HepG2 (cell line): ENCODE measurements around the gene ADIPOR1. TPM values are rescaled to one million over a fixed set of nuclear protein-coding genes. Genes with fewer than 3 reads are reported as not detected.
A peak's percentile ranks its signal among the peaks of the same experiment; 100 is the strongest.

Experiments
- FOXP1 ChIP-seq, 2 experiments: fragments of 450-650 bp in 1 of 2; IDR thresholded peaks; 2 replicates each; pipeline ENCODE4 v1.6.1; 2017 to 2018; ENCODE audit warnings: antibody characterized with exemption in 1 of 2
- HMG20A ChIP-seq: IDR thresholded peaks from 2 replicates; pipeline ENCODE4 v1.6.1; 2016; ENCODE audit warnings: borderline replicate concordance
- HMG20B ChIP-seq: conservative IDR thresholded peaks from 2 replicates; pipeline ENCODE4 v1.6.1; 2016; ENCODE audit warnings: missing genetic modification reagents, missing compliant biosample characterization
- KAT8 ChIP-seq: IDR thresholded peaks from 2 replicates; pipeline ENCODE4 v1.6.1; 2016; ENCODE audit warnings: missing genetic modification reagents, missing compliant biosample characterization
- SIN3B ChIP-seq: fragments of 150-350 bp; IDR thresholded peaks from 2 replicates; pipeline ENCODE4 v1.6.1; 2014; ENCODE audit warnings: low read length
- U2AF1 ChIP-seq: fragments of 200-400 bp; formaldehyde crosslinking; optimal IDR thresholded peaks from 2 replicates; pipeline ENCODE3; 2017; ENCODE audit warnings: mild to moderate bottlenecking, low read depth, low read length
- ZFX ChIP-seq: sonication (generic); formaldehyde crosslinking; IDR thresholded peaks from 2 replicates; pipeline ENCODE4 v1.4.0; 2020; ENCODE audit warnings: mild to moderate bottlenecking, low read depth, missing genetic modification reagents, moderate library complexity
- ZNF253 ChIP-seq: sonication (generic); formaldehyde crosslinking; IDR thresholded peaks from 2 replicates; pipeline ENCODE4 v1.8.0; 2022; ENCODE audit warnings: mild to moderate bottlenecking, missing genetic modification reagents, borderline replicate concordance
- ZNF383 ChIP-seq: sonication (generic); formaldehyde crosslinking; IDR thresholded peaks from 2 replicates; pipeline ENCODE4 v1.4.0; 2020; ENCODE audit warnings: missing genetic modification reagents, mild to moderate bottlenecking, borderline replicate concordance
- ZNF543 ChIP-seq: sonication (generic); formaldehyde crosslinking; IDR thresholded peaks from 2 replicates; pipeline ENCODE4 v1.4.0; 2020; ENCODE audit warnings: mild to moderate bottlenecking, missing genetic modification reagents
- ZNF549 ChIP-seq: sonication (generic); formaldehyde crosslinking; IDR thresholded peaks from 2 replicates; pipeline ENCODE4 v1.5.0; 2020; ENCODE audit warnings: missing genetic modification reagents
- ZNF558 ChIP-seq: sonication (generic); formaldehyde crosslinking; IDR thresholded peaks from 2 replicates; pipeline ENCODE4 v1.9.0; 2022; ENCODE audit warnings: mild to moderate bottlenecking, missing genetic modification reagents, borderline replicate concordance
- ZNF563 ChIP-seq: sonication (generic); formaldehyde crosslinking; IDR thresholded peaks from 2 replicates; pipeline ENCODE4 v1.8.0; 2022; ENCODE audit warnings: mild to moderate bottlenecking, moderate library complexity, missing genetic modification reagents
- polyA plus RNA-seq, 8 experiments: library from polyadenylated mRNA; depleted of rRNA in 3 of 8; stranded (reverse) in 7 of 8; unstranded in 1 of 8; fragments of >200 nt; fragmentation: Illumina TruSeq in 4 of 8; extraction: Trizol in 4 of 8; gene quantifications; 2 replicates each; pipeline versions ENCODE4 v1.2.1 to v1.2.3, GENCODE V29; 2011 to 2016; ENCODE audit warnings: low read depth in 4 of 8, missing spikeins in 1 of 8, mixed read lengths in 1 of 8; ENCODE audit not compliant: insufficient read depth in 1 of 8
- total RNA-seq, 5 experiments: library from RNA; depleted of rRNA; stranded (reverse); fragments of >200 nt; fragmentation: Illumina TruSeq; extraction: Trizol; gene quantifications; 2 replicates each; pipeline ENCODE4 v1.2.3, GENCODE V29; 2016; ENCODE audit warnings: low read depth in 1 of 5
- TF ChIP-seq, protein P1 (sequence below): sonication (generic); formaldehyde crosslinking; IDR thresholded peaks from 2 replicates; pipeline ENCODE4 v1.9.0; 2021; ENCODE audit warnings: mild to moderate bottlenecking, missing genetic modification reagents
- TF ChIP-seq, protein P2 (sequence below): sonication (generic); formaldehyde crosslinking; IDR thresholded peaks from 2 replicates; pipeline ENCODE4 v1.4.0; 2020; ENCODE audit warnings: missing genetic modification reagents
- TF ChIP-seq, protein P3 (sequence below): sonication (generic); formaldehyde crosslinking; IDR thresholded peaks from 2 replicates; pipeline ENCODE4 v1.4.0; 2020; ENCODE audit warnings: mild to moderate bottlenecking, missing genetic modification reagents

ADIPOR1 gene
- total and polyA plus RNA-seq, 2 of the 13 experiments (the other 11 are each of a cell fraction or from before 2014, with no cell fraction given) = 60.0 to 141 TPM

DNA sequence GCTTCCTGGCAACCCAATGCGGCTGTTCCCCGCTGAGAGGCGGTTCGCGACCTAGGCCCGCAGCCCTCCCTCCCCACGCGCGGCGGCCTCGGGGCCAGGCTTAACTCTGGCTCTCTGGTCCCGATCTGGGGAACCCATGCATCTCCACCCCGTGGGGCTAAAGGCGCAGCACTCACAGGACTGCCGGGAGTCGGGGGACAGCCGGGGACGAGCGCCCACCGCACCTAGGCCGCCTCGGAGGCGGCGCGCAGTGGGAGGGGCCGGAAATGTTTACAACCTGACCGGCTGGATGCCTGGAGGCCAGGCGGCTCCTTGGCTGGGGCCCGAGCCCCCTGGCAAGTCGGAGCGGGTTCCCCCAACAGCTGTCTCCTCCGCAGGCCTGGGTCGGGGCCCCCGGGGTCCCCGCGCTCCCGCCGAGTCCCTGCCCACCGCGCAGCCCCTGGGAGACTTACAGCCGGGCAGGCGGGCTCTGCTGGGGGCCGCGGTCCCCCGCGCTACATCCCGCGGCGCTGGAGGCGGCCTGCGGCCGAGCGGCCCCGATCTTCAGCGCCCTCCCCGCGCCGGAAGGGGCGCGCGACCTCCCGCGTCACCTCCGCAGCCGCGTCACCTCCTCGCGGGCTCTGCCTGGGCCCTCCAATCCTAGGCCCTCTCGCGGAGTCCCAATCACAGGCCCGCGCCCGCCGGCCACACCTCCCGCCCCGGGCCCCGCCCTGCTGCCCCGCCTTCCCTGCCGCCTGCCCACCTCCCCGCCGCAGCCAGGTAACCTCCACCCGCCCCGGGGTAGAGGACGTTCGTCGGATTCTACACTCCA is at the start of gene ADIPOR1 (continued):
- TF ChIP-seq, protein P1, sequence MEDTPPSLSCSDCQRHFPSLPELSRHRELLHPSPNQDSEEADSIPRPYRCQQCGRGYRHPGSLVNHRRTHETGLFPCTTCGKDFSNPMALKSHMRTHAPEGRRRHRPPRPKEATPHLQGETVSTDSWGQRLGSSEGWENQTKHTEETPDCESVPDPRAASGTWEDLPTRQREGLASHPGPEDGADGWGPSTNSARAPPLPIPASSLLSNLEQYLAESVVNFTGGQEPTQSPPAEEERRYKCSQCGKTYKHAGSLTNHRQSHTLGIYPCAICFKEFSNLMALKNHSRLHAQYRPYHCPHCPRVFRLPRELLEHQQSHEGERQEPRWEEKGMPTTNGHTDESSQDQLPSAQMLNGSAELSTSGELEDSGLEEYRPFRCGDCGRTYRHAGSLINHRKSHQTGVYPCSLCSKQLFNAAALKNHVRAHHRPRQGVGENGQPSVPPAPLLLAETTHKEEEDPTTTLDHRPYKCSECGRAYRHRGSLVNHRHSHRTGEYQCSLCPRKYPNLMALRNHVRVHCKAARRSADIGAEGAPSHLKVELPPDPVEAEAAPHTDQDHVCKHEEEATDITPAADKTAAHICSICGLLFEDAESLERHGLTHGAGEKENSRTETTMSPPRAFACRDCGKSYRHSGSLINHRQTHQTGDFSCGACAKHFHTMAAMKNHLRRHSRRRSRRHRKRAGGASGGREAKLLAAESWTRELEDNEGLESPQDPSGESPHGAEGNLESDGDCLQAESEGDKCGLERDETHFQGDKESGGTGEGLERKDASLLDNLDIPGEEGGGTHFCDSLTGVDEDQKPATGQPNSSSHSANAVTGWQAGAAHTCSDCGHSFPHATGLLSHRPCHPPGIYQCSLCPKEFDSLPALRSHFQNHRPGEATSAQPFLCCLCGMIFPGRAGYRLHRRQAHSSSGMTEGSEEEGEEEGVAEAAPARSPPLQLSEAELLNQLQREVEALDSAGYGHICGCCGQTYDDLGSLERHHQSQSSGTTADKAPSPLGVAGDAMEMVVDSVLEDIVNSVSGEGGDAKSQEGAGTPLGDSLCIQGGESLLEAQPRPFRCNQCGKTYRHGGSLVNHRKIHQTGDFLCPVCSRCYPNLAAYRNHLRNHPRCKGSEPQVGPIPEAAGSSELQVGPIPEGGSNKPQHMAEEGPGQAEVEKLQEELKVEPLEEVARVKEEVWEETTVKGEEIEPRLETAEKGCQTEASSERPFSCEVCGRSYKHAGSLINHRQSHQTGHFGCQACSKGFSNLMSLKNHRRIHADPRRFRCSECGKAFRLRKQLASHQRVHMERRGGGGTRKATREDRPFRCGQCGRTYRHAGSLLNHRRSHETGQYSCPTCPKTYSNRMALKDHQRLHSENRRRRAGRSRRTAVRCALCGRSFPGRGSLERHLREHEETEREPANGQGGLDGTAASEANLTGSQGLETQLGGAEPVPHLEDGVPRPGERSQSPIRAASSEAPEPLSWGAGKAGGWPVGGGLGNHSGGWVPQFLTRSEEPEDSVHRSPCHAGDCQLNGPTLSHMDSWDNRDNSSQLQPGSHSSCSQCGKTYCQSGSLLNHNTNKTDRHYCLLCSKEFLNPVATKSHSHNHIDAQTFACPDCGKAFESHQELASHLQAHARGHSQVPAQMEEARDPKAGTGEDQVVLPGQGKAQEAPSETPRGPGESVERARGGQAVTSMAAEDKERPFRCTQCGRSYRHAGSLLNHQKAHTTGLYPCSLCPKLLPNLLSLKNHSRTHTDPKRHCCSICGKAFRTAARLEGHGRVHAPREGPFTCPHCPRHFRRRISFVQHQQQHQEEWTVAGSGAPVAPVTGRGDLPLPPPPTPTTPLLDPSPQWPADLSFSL (CRISPR knock-in tag) = no peak
- peak; percentile 55; the same call in 1 of the 2 replicates for TF ChIP-seq ZNF563
- TF ChIP-seq SIN3B = no peak
- TF ChIP-seq ZNF549 (CRISPR knock-in tag) = no peak
- peak; percentile 69; the same call in 1 of the 2 replicates for TF ChIP-seq KAT8 (CRISPR knock-in tag)
- no peak for TF ChIP-seq U2AF1
- TF ChIP-seq HMG20B = no peak
- no peak for TF ChIP-seq ZNF543
- peak; percentile 50; the same call in 1 of the 2 replicates for TF ChIP-seq ZNF558 (CRISPR knock-in tag)
- TF ChIP-seq FOXP1 (IDR thresholded peaks at IDR 0.05) = no peak
- no peak for TF ChIP-seq FOXP1 (CRISPR knock-in tag; IDR thresholded peaks at IDR 0.05)
- TF ChIP-seq ZNF253 = no peak
- TF ChIP-seq, protein P2, sequence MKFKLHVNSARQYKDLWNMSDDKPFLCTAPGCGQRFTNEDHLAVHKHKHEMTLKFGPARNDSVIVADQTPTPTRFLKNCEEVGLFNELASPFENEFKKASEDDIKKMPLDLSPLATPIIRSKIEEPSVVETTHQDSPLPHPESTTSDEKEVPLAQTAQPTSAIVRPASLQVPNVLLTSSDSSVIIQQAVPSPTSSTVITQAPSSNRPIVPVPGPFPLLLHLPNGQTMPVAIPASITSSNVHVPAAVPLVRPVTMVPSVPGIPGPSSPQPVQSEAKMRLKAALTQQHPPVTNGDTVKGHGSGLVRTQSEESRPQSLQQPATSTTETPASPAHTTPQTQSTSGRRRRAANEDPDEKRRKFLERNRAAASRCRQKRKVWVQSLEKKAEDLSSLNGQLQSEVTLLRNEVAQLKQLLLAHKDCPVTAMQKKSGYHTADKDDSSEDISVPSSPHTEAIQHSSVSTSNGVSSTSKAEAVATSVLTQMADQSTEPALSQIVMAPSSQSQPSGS (CRISPR knock-in tag) = 0 out of 2 replicates have a peak, but pooled peaks have one; percentile 36
- TF ChIP-seq, protein P3, sequence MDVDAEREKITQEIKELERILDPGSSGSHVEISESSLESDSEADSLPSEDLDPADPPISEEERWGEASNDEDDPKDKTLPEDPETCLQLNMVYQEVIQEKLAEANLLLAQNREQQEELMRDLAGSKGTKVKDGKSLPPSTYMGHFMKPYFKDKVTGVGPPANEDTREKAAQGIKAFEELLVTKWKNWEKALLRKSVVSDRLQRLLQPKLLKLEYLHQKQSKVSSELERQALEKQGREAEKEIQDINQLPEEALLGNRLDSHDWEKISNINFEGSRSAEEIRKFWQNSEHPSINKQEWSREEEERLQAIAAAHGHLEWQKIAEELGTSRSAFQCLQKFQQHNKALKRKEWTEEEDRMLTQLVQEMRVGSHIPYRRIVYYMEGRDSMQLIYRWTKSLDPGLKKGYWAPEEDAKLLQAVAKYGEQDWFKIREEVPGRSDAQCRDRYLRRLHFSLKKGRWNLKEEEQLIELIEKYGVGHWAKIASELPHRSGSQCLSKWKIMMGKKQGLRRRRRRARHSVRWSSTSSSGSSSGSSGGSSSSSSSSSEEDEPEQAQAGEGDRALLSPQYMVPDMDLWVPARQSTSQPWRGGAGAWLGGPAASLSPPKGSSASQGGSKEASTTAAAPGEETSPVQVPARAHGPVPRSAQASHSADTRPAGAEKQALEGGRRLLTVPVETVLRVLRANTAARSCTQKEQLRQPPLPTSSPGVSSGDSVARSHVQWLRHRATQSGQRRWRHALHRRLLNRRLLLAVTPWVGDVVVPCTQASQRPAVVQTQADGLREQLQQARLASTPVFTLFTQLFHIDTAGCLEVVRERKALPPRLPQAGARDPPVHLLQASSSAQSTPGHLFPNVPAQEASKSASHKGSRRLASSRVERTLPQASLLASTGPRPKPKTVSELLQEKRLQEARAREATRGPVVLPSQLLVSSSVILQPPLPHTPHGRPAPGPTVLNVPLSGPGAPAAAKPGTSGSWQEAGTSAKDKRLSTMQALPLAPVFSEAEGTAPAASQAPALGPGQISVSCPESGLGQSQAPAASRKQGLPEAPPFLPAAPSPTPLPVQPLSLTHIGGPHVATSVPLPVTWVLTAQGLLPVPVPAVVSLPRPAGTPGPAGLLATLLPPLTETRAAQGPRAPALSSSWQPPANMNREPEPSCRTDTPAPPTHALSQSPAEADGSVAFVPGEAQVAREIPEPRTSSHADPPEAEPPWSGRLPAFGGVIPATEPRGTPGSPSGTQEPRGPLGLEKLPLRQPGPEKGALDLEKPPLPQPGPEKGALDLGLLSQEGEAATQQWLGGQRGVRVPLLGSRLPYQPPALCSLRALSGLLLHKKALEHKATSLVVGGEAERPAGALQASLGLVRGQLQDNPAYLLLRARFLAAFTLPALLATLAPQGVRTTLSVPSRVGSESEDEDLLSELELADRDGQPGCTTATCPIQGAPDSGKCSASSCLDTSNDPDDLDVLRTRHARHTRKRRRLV (CRISPR knock-in tag) = no peak
- TF ChIP-seq ZNF383 (CRISPR knock-in tag) = no peak
- TF ChIP-seq ZFX (CRISPR knock-in tag) = peak; percentile 87
- TF ChIP-seq HMG20A (CRISPR knock-in tag) = no peak
